Upper lobe of right lung (tissue), 1 donor: ENCODE results near the gene STARD10. TPM values are rescaled to one million over a fixed set of nuclear protein-coding genes. Genes with fewer than 3 reads are reported as not detected.
A peak's percentile ranks its signal among the peaks of the same experiment; 100 is the strongest.

Experiments
- ATAC-seq: fragments of 200-7000 bp; cut with Tn5 transposase; one replicate; pipeline ENCODE4 v1.9.1; 2020; ENCODE audit warnings: mild to moderate bottlenecking, moderate library complexity
- DNase-seq: peaks from one replicate; pipeline ENCODE4 v3.0.0-alpha.2; 2020
- H3K27ac ChIP-seq: fragments of 200-600 bp; one replicate; pipeline ENCODE4 v1.8.0; 2022
- H3K27me3 ChIP-seq: fragments of 200-600 bp; one replicate; pipeline ENCODE4 v1.8.0; 2022; ENCODE audit warnings: mild to moderate bottlenecking
- H3K36me3 ChIP-seq: fragments of 200-600 bp; one replicate; pipeline ENCODE4 v1.8.0; 2022
- H3K4me1 ChIP-seq: fragments of 200-600 bp; one replicate; pipeline ENCODE4 v1.8.0; 2022
- H3K4me3 ChIP-seq: fragments of 200-600 bp; one replicate; pipeline ENCODE4 v1.8.0; 2022; ENCODE audit warnings: mild to moderate bottlenecking
- H3K9me3 ChIP-seq: fragments of 200-600 bp; one replicate; pipeline ENCODE4 v1.8.0; 2022
- intact Hi-C: fragments of 100-400 bp; cut with DNase I; formaldehyde crosslinking; loops from one replicate; pipeline ENCODE4 v1.11.0; 2022
- total RNA-seq: library from RNA; stranded (reverse); fragmentation: NEBNext Ultra II Directional; extraction: Animal tissue kit (Norgen Biotek cat#: 25700); gene quantifications from one replicate; pipeline ENCODE4 v1.2.1, GENCODE V29; 2021
- TF ChIP-seq, protein P1 (sequence below): fragments of 200-600 bp; IDR thresholded peaks from one replicate; pipeline ENCODE4 v1.8.0; 2022; ENCODE audit warnings: antibody characterized with exemption
- donor health status: DM: no; HTN: yes; CAD: no; lungs with severe emphysema.

The STARD10 gene
- total RNA-seq, 1 donor from 2014 or later = 116 TPM

DNA sequence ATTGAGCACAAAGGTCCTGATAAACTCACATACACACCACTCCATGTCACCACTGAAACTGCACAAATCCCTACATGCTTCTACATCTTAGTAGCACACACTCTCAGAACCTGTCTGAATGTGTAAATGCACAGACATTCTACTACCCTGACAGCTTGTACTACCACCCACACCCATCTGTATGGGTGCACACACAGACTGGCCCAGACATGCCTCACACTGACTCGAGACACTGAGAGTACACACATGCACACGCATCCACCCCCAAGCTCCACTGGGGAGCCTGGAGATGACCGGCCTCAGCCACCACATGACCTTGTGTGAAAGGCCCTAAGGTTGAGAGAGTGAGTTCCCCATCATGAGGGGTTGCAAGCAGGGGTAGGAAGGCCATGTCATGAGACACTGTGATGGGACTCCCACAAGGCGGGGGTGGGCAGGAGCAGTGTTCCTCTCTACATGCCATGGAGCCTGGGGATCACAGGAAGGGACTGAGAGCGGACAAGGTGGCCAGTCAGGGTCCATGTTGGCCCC lies 69.8 kb downstream of the STARD10 start:
- Histone ChIP-seq H3K27me3 (no peaks in the 10 kb centered on the region), H3K27ac (peak overlapping the region; percentile 91), H3K9me3 (no peaks in the 10 kb centered on the region), H3K4me1 (peaks cover 54% of the 10 kb centered on the region), H3K4me3 (no peak overlapping the region), H3K36me3 (peaks cover 8% of the 10 kb centered on the region)
- TF ChIP-seq, protein P1, sequence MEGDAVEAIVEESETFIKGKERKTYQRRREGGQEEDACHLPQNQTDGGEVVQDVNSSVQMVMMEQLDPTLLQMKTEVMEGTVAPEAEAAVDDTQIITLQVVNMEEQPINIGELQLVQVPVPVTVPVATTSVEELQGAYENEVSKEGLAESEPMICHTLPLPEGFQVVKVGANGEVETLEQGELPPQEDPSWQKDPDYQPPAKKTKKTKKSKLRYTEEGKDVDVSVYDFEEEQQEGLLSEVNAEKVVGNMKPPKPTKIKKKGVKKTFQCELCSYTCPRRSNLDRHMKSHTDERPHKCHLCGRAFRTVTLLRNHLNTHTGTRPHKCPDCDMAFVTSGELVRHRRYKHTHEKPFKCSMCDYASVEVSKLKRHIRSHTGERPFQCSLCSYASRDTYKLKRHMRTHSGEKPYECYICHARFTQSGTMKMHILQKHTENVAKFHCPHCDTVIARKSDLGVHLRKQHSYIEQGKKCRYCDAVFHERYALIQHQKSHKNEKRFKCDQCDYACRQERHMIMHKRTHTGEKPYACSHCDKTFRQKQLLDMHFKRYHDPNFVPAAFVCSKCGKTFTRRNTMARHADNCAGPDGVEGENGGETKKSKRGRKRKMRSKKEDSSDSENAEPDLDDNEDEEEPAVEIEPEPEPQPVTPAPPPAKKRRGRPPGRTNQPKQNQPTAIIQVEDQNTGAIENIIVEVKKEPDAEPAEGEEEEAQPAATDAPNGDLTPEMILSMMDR = no peak
- peak; percentile 0 for ATAC-seq
- no peak for DNase-seq
- intact Hi-C loops = loop anchor here (10.0 kb wide), 1 partner anchor 451 kb away; no protein-coding TSS in a partner anchor

DNA sequence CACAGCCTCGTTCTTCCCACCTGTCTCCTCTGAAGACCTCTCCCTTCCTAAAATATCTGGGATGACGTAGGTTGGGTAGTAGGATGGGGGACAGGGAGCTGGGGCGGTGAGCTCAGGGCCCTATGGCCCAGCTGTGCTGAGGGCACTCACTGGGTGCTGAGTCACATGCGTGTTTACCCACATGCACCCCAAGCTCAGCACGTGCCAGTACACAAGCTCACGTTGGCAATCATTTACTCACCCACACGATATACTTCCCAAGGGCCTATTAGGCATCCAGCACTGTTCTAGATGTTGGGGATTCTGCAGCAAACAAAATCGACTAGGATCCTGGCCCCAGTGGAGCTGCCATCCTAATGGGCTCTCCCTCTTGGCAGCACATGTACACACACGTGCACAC lies 70.3 kb downstream of the STARD10 start:
- no peak overlapping the region for H3K4me3 ChIP-seq
- H3K27me3 ChIP-seq = no peaks in the 10 kb centered on the region
- intact Hi-C loops = loop anchor here (10.0 kb wide), 1 partner anchor 451 kb away; no protein-coding TSS in a partner anchor
- peak overlapping the region; percentile 91 for H3K27ac ChIP-seq
- TF ChIP-seq, protein P1 = no peak
- no peaks in the 10 kb centered on the region for H3K9me3 ChIP-seq
- H3K36me3 ChIP-seq = peaks cover 13% of the 10 kb centered on the region
- peaks cover 60% of the 10 kb centered on the region for H3K4me1 ChIP-seq
- DNase-seq = no peak
- peak; percentile 1 for ATAC-seq

DNA sequence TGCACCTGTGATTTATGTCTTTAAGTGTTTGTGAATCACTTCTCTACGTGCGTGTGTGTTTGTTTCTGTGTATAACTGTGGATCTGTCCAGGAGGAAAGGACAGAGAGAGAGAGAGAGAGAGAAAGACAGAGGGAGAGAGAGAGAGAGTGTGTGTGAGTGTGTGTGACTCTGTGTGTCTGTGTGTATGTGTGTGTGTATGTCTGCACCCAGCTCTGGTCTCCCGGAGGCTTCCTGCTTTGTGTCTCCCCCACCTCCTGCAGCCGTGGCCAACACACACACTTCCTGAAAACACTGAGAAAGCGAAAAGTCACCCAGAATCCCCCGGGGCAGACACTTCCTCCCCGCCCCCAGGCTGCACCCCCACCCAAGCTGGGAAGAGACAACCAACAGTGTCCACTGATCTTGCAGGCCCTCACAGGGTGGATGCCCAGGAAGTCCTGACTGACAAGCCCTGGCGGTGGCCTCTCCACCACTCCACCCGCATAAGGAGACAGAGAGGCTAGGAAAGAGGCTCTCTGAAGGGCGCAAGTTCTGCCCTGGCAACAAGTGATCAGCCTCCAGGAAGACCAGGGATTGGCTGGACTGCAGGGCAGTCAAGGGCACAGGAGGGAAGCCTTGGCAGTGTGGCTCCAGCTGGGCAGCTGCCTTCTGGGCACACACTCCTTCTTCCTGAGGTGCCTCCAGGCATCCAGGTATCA lies 71.6 kb downstream of the STARD10 start:
- intact Hi-C loops = loop anchor here (10.0 kb wide), 1 partner anchor 453 kb away; no protein-coding TSS in a partner anchor
- DNase-seq (peak; percentile 92), ATAC-seq (peak; percentile 79)
- peak overlapping the region; percentile 78 for H3K4me3 ChIP-seq
- H3K27me3 ChIP-seq = no peaks in the 10 kb centered on the region
- H3K4me1 ChIP-seq = peaks cover 65% of the 10 kb centered on the region
- H3K9me3 ChIP-seq = no peaks in the 10 kb centered on the region
- TF ChIP-seq, protein P1 = no peak
- H3K27ac ChIP-seq = peak overlapping the region; percentile 91
- H3K36me3 ChIP-seq = peaks cover 22% of the 10 kb centered on the region

DNA sequence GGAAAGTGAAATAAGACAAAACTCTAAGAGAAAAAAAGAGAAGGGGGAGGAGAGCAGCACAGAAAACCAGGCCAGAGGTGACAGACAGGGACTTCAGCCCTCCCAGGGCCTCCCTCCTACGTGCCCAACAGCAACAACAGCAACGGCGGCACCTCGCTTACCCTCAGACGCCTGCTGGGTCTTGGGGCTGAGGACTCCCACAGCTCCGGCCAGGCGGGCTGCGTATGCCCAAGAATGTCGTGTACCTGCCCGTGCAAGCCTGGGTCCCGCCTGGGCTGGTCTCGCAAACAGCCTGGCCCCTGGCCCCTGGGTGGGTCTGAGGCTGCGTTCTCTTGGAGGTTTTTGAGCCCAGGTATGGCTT lies 72.2 kb downstream of the STARD10 start:
- DNase-seq (peak; percentile 79), ATAC-seq (peak; percentile 31)
- H3K4me3 ChIP-seq = peak overlapping the region; percentile 78
- H3K36me3 ChIP-seq = peaks cover 27% of the 10 kb centered on the region
- H3K27ac ChIP-seq = peak overlapping the region; percentile 91
- H3K27me3 ChIP-seq = no peaks in the 10 kb centered on the region
- intact Hi-C loops = loop anchor here (10.0 kb wide), 1 partner anchor 453 kb away; no protein-coding TSS in a partner anchor
- peaks cover 65% of the 10 kb centered on the region for H3K4me1 ChIP-seq
- H3K9me3 ChIP-seq = no peaks in the 10 kb centered on the region
- TF ChIP-seq, protein P1 = no peak

DNA sequence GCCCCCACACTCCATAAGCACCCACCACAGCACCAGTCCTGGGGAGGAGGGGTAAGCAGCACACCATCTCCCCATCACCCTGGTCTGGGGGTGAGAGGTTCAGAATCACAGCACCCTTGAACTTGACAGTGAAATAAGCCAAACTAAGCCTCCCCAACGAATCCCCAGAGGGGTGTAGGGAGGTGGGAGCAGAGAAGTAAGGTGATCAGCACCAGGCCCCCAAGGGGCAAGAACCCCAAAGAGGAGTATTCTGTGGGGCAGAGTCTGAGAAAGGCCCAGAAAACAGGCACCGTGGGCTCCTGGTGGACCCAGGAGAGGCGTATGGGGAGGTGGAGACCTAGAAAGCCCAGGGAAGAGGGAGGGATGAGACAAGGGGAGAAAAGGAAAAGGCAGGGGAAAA lies 72.6 kb downstream of the STARD10 start:
- H3K4me1 ChIP-seq = peaks cover 67% of the 10 kb centered on the region
- TF ChIP-seq, protein P1 = no peak

More for the DNA sequence above, 72.6 kb downstream of the STARD10 start:
- Histone ChIP-seq H3K27ac (peak overlapping the region; percentile 91), H3K9me3 (no peaks in the 10 kb centered on the region), H3K4me3 (peak overlapping the region; percentile 78), H3K27me3 (no peaks in the 10 kb centered on the region), H3K36me3 (peaks cover 28% of the 10 kb centered on the region)
- no peak for DNase-seq
- no peak for ATAC-seq
- intact Hi-C loops = loop anchor here (10.0 kb wide), 1 partner anchor 454 kb away; no protein-coding TSS in a partner anchor
